ENCODE data around the gene PCARE. TPM values are rescaled to one million over a fixed set of nuclear protein-coding genes. Genes with fewer than 3 reads are reported as not detected.

PCARE gene
- total RNA-seq, 2 donors from 2014 or later, result not detected

DNA sequence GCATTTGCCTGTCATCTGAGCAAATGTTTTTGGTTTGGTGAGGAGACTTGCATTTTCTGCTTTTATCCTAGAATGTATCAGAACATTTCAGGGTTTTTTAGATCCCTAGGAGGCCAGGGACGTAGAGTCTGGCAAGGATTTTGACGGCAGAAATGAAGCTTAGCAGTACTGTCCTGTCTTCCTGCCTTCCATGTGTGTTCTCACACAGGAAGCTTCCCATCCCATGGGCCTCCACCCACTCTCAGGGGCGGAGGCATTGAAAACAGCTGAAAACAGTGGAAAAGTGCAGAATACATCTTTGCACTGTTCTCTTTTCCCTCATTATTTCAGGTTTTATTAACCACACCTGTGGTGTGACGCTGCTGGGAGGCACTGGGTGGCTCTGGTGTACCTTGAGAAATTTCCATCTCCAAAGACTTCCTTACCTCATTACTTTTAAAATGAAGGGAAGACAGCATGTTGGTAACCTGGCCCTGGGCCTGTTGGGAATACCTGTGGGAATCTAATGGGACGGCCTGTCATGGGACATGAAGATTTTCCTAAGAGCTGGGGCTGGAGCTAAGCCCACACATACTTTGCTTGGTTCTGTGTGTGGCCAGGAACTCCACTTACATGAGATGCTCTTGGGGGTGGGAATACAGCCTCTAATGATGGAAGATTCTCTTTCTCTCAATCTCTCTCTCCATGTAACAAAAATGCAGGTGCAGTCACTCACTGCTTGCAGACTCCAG lies 20.5 kb downstream of the PCARE start:
- no peaks in the 10 kb centered on the region for H3K4me1 ChIP-seq (replicated peaks)
- no peak overlapping the region for H3K27ac ChIP-seq
- TF ChIP-seq, protein P1, sequence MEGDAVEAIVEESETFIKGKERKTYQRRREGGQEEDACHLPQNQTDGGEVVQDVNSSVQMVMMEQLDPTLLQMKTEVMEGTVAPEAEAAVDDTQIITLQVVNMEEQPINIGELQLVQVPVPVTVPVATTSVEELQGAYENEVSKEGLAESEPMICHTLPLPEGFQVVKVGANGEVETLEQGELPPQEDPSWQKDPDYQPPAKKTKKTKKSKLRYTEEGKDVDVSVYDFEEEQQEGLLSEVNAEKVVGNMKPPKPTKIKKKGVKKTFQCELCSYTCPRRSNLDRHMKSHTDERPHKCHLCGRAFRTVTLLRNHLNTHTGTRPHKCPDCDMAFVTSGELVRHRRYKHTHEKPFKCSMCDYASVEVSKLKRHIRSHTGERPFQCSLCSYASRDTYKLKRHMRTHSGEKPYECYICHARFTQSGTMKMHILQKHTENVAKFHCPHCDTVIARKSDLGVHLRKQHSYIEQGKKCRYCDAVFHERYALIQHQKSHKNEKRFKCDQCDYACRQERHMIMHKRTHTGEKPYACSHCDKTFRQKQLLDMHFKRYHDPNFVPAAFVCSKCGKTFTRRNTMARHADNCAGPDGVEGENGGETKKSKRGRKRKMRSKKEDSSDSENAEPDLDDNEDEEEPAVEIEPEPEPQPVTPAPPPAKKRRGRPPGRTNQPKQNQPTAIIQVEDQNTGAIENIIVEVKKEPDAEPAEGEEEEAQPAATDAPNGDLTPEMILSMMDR (IDR thresholded peaks at IDR 0.05), result peak in 1 of 4 experiments; percentile 24
- TF ChIP-seq POLR2A (IDR thresholded peaks at IDR 0.05), result no peak
- no peak for TF ChIP-seq POLR2AphosphoS5 (IDR thresholded peaks at IDR 0.05)
- no peak overlapping the region for H3K4me3 ChIP-seq
- intact Hi-C loops (cut with DNase I), result no loop called here
- no peaks in the 10 kb centered on the region for H3K36me3 ChIP-seq
- DNase-seq (ENCODE audit: low spot score), result no peak
- H3K27me3 ChIP-seq (replicated peaks; ENCODE audit: insufficient read depth), result no peaks in the 10 kb centered on the region
- WGBS, result 64% methylated on average over 5 of the region's 5 CpGs
- H3K9me3 ChIP-seq, result no peaks in the 10 kb centered on the region

DNA sequence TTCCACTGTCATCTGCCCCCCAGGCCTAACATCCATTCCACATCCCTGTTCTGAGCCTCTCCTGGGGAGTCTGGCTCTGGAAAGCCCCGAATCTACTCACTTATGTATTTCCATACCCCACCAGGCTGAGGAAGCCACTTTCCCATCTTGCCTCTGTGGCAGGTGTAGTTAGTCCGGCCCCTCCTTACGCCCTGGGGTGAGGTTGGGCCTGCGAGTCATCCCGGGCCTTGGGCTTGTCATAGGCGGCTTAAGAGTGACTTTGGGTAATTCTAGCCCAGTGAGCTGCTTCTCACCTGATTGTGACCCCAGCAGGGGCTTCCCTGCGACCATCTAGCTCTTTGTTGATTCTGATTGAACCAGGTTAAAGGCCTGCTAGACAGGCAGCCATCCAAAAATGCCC lies 21.1 kb downstream of the PCARE start:
- no peaks in the 10 kb centered on the region for H3K4me1 ChIP-seq (replicated peaks)
- H3K9me3 ChIP-seq, result no peaks in the 10 kb centered on the region
- TF ChIP-seq POLR2A (IDR thresholded peaks at IDR 0.05) (no peak), POLR2AphosphoS5 (IDR thresholded peaks at IDR 0.05) (no peak)
- TF ChIP-seq, protein P1 (IDR thresholded peaks at IDR 0.05), result no peak
- intact Hi-C loops (cut with DNase I), result no loop called here
- no peaks in the 10 kb centered on the region for H3K36me3 ChIP-seq
- no peak overlapping the region for H3K4me3 ChIP-seq
- H3K27ac ChIP-seq, result no peak overlapping the region
- DNase-seq (ENCODE audit: low spot score), result no peak
- no peaks in the 10 kb centered on the region for H3K27me3 ChIP-seq (replicated peaks; ENCODE audit: insufficient read depth)
- WGBS, result 80% methylated on average over 7 of the region's 7 CpGs

DNA sequence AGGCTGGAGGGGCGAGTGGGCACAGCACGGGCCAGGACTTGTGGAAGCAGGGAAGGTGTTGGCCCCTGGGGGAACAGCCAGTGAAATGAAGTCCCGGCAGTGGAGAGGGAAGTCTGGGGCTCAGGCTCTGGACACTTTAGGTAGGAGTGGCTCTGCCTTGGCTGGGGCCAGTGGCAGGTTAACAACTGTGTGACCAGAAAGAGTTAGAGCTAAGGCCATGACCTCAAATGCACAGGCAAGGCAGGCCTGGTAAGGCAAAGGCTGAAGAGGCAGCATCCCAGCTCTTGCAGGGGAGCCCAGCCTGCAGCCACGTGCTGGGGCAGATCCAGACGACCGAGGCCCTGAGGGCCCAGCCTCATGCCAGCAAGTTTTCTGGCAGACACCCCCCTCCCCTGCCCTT lies 21.5 kb downstream of the PCARE start:
- Histone ChIP-seq H3K36me3 (no peaks in the 10 kb centered on the region), H3K4me1 (replicated peaks) (no peaks in the 10 kb centered on the region), H3K4me3 (no peak overlapping the region), H3K27me3 (replicated peaks; ENCODE audit: insufficient read depth) (no peaks in the 10 kb centered on the region), H3K9me3 (no peaks in the 10 kb centered on the region), H3K27ac (no peak overlapping the region)
- TF ChIP-seq POLR2AphosphoS5 (IDR thresholded peaks at IDR 0.05) (no peak), POLR2A (IDR thresholded peaks at IDR 0.05) (no peak)
- TF ChIP-seq, protein P1 (IDR thresholded peaks at IDR 0.05), result no peak
- intact Hi-C loops (cut with DNase I), result no loop called here
- WGBS, result 55% methylated on average over 6 of the region's 6 CpGs
- DNase-seq (ENCODE audit: low spot score), result no peak

DNA sequence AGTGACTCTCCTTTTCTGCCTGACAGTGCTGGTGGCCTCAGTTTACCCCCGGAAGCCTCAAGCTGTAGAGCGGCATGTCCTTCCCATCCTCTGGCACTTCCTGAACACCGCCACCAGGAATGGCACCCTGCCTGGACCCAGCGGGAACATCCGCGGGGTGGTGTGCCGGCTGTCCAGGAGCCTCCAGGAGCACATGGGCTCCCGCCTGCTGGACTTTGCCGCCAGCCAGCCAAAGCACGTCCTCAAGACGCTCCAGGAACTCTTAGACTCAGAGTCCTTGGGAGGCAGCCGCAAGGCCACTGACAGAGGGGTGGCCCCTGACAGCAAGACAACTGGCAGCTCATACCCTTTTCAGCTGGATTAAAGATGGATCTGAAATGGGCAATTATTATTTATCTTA lies 22.6 kb downstream of the PCARE start:
- no peak for DNase-seq (ENCODE audit: low spot score)
- Histone ChIP-seq H3K4me1 (replicated peaks) (no peaks in the 10 kb centered on the region), H3K36me3 (no peaks in the 10 kb centered on the region), H3K4me3 (no peak overlapping the region), H3K9me3 (no peaks in the 10 kb centered on the region), H3K27ac (no peak overlapping the region), H3K27me3 (replicated peaks; ENCODE audit: insufficient read depth) (no peaks in the 10 kb centered on the region)
- intact Hi-C loops (cut with DNase I), result no loop called here
- TF ChIP-seq POLR2A (IDR thresholded peaks at IDR 0.05), result no peak
- TF ChIP-seq, protein P1 (IDR thresholded peaks at IDR 0.05), result no peak
- TF ChIP-seq POLR2AphosphoS5 (IDR thresholded peaks at IDR 0.05), result no peak
- 92% methylated on average over 12 of the region's 12 CpGs for WGBS

DNA sequence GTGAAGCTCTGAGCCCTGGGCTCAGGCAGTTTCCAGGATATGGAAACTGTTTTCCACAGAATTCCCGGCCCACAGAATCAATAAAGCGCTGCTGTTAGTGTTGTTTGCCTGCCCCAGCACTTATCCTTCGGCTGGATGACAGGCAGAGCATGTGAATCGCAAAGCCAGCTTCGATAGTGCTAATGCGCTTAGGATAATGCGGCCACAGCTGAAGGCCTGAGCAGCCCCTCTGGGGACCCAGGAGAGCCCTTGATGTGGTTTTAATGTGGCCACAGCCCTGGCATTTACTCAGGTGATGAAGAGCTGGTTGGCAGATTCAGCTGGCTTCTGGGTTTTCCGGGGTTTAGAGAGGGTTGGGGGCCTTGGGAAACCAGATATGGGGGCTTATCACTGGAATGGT lies 23.7 kb downstream of the PCARE start:
- no peak for DNase-seq (ENCODE audit: low spot score)
- intact Hi-C loops (cut with DNase I), result no loop called here
- no peaks in the 10 kb centered on the region for H3K4me1 ChIP-seq (replicated peaks)
- H3K36me3 ChIP-seq, result no peaks in the 10 kb centered on the region
- 79% methylated on average over 8 of the region's 8 CpGs for WGBS
- H3K27ac ChIP-seq, result no peak overlapping the region
- TF ChIP-seq, protein P1 (IDR thresholded peaks at IDR 0.05), result no peak
- TF ChIP-seq POLR2A (IDR thresholded peaks at IDR 0.05), result no peak
- TF ChIP-seq POLR2AphosphoS5 (IDR thresholded peaks at IDR 0.05), result no peak
- H3K27me3 ChIP-seq (replicated peaks; ENCODE audit: insufficient read depth), result no peaks in the 10 kb centered on the region
- H3K4me3 ChIP-seq, result no peak overlapping the region
- no peaks in the 10 kb centered on the region for H3K9me3 ChIP-seq

Measured in prostate gland (tissue), 2 donors.